Karpas-422 (cell line): Measurements from ENCODE around the gene EPHB1. TPM values are rescaled to one million over a fixed set of nuclear protein-coding genes. Genes with fewer than 3 reads are reported as not detected.

Source experiments
- DNase-seq: peaks from one replicate; pipeline ENCODE4 v3.0.0-alpha.2; 2015
- H2AFZ ChIP-seq: fragments of 200-600 bp; sonication (generic); 2 replicates; pipeline ENCODE4 v1.6.1; 2014; ENCODE audit warnings: antibody characterized with exemption, low read length, mixed read lengths
- H3K27ac ChIP-seq: fragments of 200-600 bp; sonication (generic); 2 replicates; pipeline ENCODE4 v1.5.1; 2014; ENCODE audit warnings: mild to moderate bottlenecking, low read length, moderate library complexity
- H3K27me3 ChIP-seq: fragments of 200-600 bp; sonication (generic); 2 replicates; pipeline ENCODE4 v1.6.1; 2014; ENCODE audit warnings: low read length, mixed read lengths
- H3K36me3 ChIP-seq: fragments of 200-600 bp; sonication (generic); 2 replicates; pipeline ENCODE4 v1.6.1; 2014; ENCODE audit warnings: low read length, mixed read lengths; ENCODE audit not compliant: insufficient read depth
- H3K4me1 ChIP-seq: fragments of 200-600 bp; sonication (generic); 2 replicates; pipeline ENCODE4 v1.6.1; 2014; ENCODE audit warnings: mild to moderate bottlenecking, low read length, mixed read lengths
- H3K4me2 ChIP-seq: fragments of 200-600 bp; sonication (generic); 2 replicates; pipeline ENCODE4 v1.6.1; 2014; ENCODE audit warnings: low read length, low read depth, mild to moderate bottlenecking; ENCODE audit not compliant: poor library complexity, severe bottlenecking
- H3K4me3 ChIP-seq: fragments of 200-600 bp; sonication (generic); 2 replicates; pipeline ENCODE4 v1.5.1; 2014; ENCODE audit warnings: mild to moderate bottlenecking, antibody characterized with exemption, low read length, mixed read lengths
- H3K79me2 ChIP-seq: fragments of 200-600 bp; sonication (generic); 2 replicates; pipeline ENCODE4 v1.6.1; 2014; ENCODE audit warnings: mild to moderate bottlenecking, low read length, mixed read lengths
- H3K9ac ChIP-seq: fragments of 200-600 bp; sonication (generic); 2 replicates; pipeline ENCODE4 v1.6.0; 2014; ENCODE audit warnings: low read length
- H3K9me2 ChIP-seq: fragments of 200-600 bp; sonication (generic), shearing (Covaris generic); replicated peaks from 2 replicates; pipeline ENCODE4 v1.6.0; 2014; ENCODE audit warnings: mild to moderate bottlenecking, low read length, moderate library complexity; ENCODE audit not compliant: insufficient read depth
- H3K9me3 ChIP-seq: fragments of 300-700, 200-600 bp; sonication (generic); 2 replicates; pipeline ENCODE4 v1.6.1; 2014; ENCODE audit warnings: low read length, mixed read lengths
- H4K20me1 ChIP-seq: fragments of 200-600 bp; sonication (generic); 2 replicates; pipeline ENCODE4 v1.6.1; 2014; ENCODE audit warnings: mild to moderate bottlenecking, antibody characterized with exemption, low read length, low read depth; ENCODE audit not compliant: insufficient read depth
- total RNA-seq: library from RNA; depleted of rRNA; stranded (reverse); fragments of >200 nt; shearing (Covaris generic); gene quantifications from 2 replicates; pipeline ENCODE4 v1.2.3, GENCODE V29; 2014; ENCODE audit warnings: low replicate concordance

Gene EPHB1
- total RNA-seq, 1 experiment from 2014 or later, result 24.1 TPM

GRCh38 chr3:134798681-134799311, 3.7 kb downstream of the EPHB1 start:
- no peak overlapping the region for H3K4me2 ChIP-seq
- H3K4me1 ChIP-seq, result peaks cover 6% of the 10 kb centered on the region
- H2AFZ ChIP-seq, result no peak overlapping the region
- H3K27me3 ChIP-seq, result no peaks in the 10 kb centered on the region
- H3K9me2 ChIP-seq, result no peaks in the 10 kb centered on the region
- H3K36me3 ChIP-seq, result no peaks in the 10 kb centered on the region
- DNase-seq, result no peak
- H4K20me1 ChIP-seq, result no peaks in the 10 kb centered on the region
- no peaks in the 10 kb centered on the region for H3K9me3 ChIP-seq
- no peak overlapping the region for H3K9ac ChIP-seq
- no peak overlapping the region for H3K27ac ChIP-seq
- no peak overlapping the region for H3K4me3 ChIP-seq
- H3K79me2 ChIP-seq, result no peaks in the 10 kb centered on the region

GRCh38 chr3:134799393-134799792, 4.3 kb downstream of the EPHB1 start:
- H3K27me3 ChIP-seq, result no peaks in the 10 kb centered on the region
- no peak overlapping the region for H3K4me3 ChIP-seq
- H3K4me2 ChIP-seq, result no peak overlapping the region
- peaks cover 6% of the 10 kb centered on the region for H3K4me1 ChIP-seq
- no peak for DNase-seq
- no peak overlapping the region for H2AFZ ChIP-seq
- no peaks in the 10 kb centered on the region for H3K9me3 ChIP-seq
- H3K9me2 ChIP-seq, result no peaks in the 10 kb centered on the region
- no peak overlapping the region for H3K9ac ChIP-seq
- no peaks in the 10 kb centered on the region for H3K36me3 ChIP-seq
- H4K20me1 ChIP-seq, result no peaks in the 10 kb centered on the region
- H3K79me2 ChIP-seq, result no peaks in the 10 kb centered on the region
- no peak overlapping the region for H3K27ac ChIP-seq

GRCh38 chr3:134801204-134801958, 6.3 kb downstream of the EPHB1 start:
- no peak overlapping the region for H3K9ac ChIP-seq
- H3K9me2 ChIP-seq, result no peaks in the 10 kb centered on the region
- no peaks in the 10 kb centered on the region for H3K36me3 ChIP-seq
- no peaks in the 10 kb centered on the region for H3K9me3 ChIP-seq
- no peaks in the 10 kb centered on the region for H3K79me2 ChIP-seq
- no peak overlapping the region for H3K4me3 ChIP-seq
- no peak overlapping the region for H3K27ac ChIP-seq
- H3K27me3 ChIP-seq, result no peaks in the 10 kb centered on the region
- H3K4me1 ChIP-seq, result no peaks in the 10 kb centered on the region
- no peak for DNase-seq
- no peaks in the 10 kb centered on the region for H4K20me1 ChIP-seq
- no peak overlapping the region for H3K4me2 ChIP-seq
- H2AFZ ChIP-seq, result no peak overlapping the region

- Histone ChIP-seq H3K4me3 (no peak overlapping the region), H3K4me1 (peaks cover 8% of the 10 kb centered on the region)
Measured at GRCh38 chr3:134802428-134803050, 7.5 kb downstream of the EPHB1 start.

GRCh38 chr3:134803051-134803505, 8.0 kb downstream of the EPHB1 start:
- no peaks in the 10 kb centered on the region for H3K27me3 ChIP-seq
- H3K27ac ChIP-seq, result no peak overlapping the region
- no peaks in the 10 kb centered on the region for H3K9me3 ChIP-seq
- H3K79me2 ChIP-seq, result no peaks in the 10 kb centered on the region
- H3K4me3 ChIP-seq, result no peak overlapping the region
- H3K36me3 ChIP-seq, result no peaks in the 10 kb centered on the region
- H2AFZ ChIP-seq, result no peak overlapping the region
- DNase-seq, result no peak
- no peaks in the 10 kb centered on the region for H3K9me2 ChIP-seq
- H4K20me1 ChIP-seq, result no peaks in the 10 kb centered on the region
- no peak overlapping the region for H3K4me2 ChIP-seq
- no peak overlapping the region for H3K9ac ChIP-seq
- H3K4me1 ChIP-seq, result peaks cover 13% of the 10 kb centered on the region

More at GRCh38 chr3:134802428-134803050, 7.5 kb downstream of the EPHB1 start:
- Histone ChIP-seq H3K27me3 (no peaks in the 10 kb centered on the region), H3K27ac (no peak overlapping the region), H3K9me3 (no peaks in the 10 kb centered on the region), H3K9me2 (no peaks in the 10 kb centered on the region), H3K9ac (no peak overlapping the region), H3K79me2 (no peaks in the 10 kb centered on the region), H3K36me3 (no peaks in the 10 kb centered on the region), H4K20me1 (no peaks in the 10 kb centered on the region), H2AFZ (no peak overlapping the region), H3K4me2 (no peak overlapping the region)
- DNase-seq, result no peak

- Histone ChIP-seq H2AFZ (no peak overlapping the region), H3K36me3 (no peaks in the 10 kb centered on the region), H3K79me2 (no peaks in the 10 kb centered on the region), H3K4me3 (no peak overlapping the region), H4K20me1 (no peaks in the 10 kb centered on the region), H3K4me1 (peaks cover 19% of the 10 kb centered on the region), H3K9me3 (no peaks in the 10 kb centered on the region), H3K9me2 (no peaks in the 10 kb centered on the region), H3K27ac (no peak overlapping the region), H3K27me3 (no peaks in the 10 kb centered on the region), H3K9ac (no peak overlapping the region), H3K4me2 (no peak overlapping the region)
- no peak for DNase-seq
Measured at GRCh38 chr3:134803652-134804051, 8.6 kb downstream of the EPHB1 start.

- H3K4me3 ChIP-seq, result no peak overlapping the region
- no peak for DNase-seq
- H3K4me2 ChIP-seq, result no peak overlapping the region
- H3K9me3 ChIP-seq, result no peaks in the 10 kb centered on the region
- no peaks in the 10 kb centered on the region for H3K79me2 ChIP-seq
- H2AFZ ChIP-seq, result no peak overlapping the region
- no peaks in the 10 kb centered on the region for H3K27me3 ChIP-seq
- H3K9me2 ChIP-seq, result no peaks in the 10 kb centered on the region
- H3K36me3 ChIP-seq, result no peaks in the 10 kb centered on the region
- peaks cover 30% of the 10 kb centered on the region for H3K4me1 ChIP-seq
- no peak overlapping the region for H3K27ac ChIP-seq
- H3K9ac ChIP-seq, result no peak overlapping the region
- H4K20me1 ChIP-seq, result no peaks in the 10 kb centered on the region
Measured at GRCh38 chr3:134804508-134805480, 9.7 kb downstream of the EPHB1 start.
